ENCODE results near the gene ABHD8.

DNA sequence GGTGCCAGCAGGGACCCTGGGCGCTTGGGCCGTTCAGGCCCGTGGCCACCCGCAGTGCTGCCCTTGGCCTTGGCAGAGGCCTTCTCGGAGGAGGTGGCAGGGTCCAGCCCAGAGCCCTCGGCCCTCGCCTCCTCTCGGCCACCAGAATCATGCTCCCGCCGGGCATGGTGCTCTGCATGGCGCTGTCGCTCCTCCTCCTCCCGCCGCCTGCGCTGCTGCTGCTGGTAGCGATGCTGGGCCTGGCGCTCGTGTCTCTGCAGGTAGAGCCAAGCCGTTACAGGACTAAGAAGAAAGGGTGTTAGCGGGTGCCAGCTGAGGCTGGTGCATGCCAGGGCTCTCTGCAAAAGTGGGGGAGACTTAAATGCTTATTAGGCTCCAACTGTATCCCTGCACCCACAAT is 21.9 kb upstream of the ABHD8 start:
- TF ChIP-seq, protein P1, sequence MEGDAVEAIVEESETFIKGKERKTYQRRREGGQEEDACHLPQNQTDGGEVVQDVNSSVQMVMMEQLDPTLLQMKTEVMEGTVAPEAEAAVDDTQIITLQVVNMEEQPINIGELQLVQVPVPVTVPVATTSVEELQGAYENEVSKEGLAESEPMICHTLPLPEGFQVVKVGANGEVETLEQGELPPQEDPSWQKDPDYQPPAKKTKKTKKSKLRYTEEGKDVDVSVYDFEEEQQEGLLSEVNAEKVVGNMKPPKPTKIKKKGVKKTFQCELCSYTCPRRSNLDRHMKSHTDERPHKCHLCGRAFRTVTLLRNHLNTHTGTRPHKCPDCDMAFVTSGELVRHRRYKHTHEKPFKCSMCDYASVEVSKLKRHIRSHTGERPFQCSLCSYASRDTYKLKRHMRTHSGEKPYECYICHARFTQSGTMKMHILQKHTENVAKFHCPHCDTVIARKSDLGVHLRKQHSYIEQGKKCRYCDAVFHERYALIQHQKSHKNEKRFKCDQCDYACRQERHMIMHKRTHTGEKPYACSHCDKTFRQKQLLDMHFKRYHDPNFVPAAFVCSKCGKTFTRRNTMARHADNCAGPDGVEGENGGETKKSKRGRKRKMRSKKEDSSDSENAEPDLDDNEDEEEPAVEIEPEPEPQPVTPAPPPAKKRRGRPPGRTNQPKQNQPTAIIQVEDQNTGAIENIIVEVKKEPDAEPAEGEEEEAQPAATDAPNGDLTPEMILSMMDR (IDR thresholded peaks at IDR 0.05; ENCODE audit: low read length): no peak
- no peak for TF ChIP-seq EZH2phosphoT487 (IDR thresholded peaks at IDR 0.05; ENCODE audit: low read length)
